Measurements from ENCODE around the gene PTPRK. TPM values are rescaled to one million over a fixed set of nuclear protein-coding genes. Genes with fewer than 3 reads are reported as not detected.

Gene PTPRK
- total RNA-seq, 1 experiment from 2014 or later, result 36.9 TPM

DNA sequence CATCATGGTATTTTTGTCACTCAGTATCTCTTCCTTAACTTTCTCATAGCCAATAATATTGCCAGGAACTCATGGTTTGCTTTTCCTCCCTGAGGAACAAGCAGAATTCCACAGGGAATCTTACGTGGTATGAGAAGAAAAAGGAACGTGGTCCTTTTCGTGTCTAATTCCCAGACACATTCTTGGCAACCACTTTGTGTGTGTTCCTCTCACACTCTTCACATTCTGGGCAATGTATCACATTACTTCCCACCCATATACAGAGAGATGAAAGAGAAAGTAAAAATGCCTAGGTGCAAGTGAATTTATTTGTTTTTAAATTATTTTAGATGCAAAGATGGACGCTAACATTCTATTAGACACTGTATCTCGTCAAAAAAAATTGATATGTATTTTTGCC, 102.7 kb downstream of the PTPRK start:
- no peak overlapping the region for H3K4me3 ChIP-seq (ENCODE audit: insufficient read depth, low read depth, low read length)
- no peaks in the 10 kb centered on the region for H3K27me3 ChIP-seq (ENCODE audit: control insufficient read depth, insufficient read depth, low read length)
- DNase-seq, result no peak
- H3K36me3 ChIP-seq (replicated peaks; ENCODE audit: control insufficient read depth, insufficient read depth, low read length), result no peaks in the 10 kb centered on the region

DNA sequence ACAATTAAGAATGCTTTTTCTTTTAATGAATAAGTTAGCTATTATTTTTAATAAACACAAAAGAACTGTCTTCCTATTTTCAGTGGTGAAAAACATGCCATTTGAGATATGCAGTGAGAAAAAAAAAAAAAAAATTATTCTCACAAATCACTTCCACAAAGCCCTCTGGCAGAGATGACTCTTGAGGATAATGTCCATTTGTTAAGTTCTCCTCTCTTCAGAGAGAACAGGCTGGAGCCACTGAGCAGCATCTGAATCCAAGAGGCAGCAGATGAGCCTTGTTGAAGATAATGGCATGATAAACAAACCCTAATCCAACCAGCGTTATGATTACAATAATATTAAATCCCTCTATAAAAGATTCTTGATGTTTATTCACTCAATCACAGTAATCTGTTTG, 105.0 kb downstream of the PTPRK start:
- no peak for DNase-seq
- H3K27me3 ChIP-seq (ENCODE audit: control insufficient read depth, insufficient read depth, low read length), result no peaks in the 10 kb centered on the region

DNA sequence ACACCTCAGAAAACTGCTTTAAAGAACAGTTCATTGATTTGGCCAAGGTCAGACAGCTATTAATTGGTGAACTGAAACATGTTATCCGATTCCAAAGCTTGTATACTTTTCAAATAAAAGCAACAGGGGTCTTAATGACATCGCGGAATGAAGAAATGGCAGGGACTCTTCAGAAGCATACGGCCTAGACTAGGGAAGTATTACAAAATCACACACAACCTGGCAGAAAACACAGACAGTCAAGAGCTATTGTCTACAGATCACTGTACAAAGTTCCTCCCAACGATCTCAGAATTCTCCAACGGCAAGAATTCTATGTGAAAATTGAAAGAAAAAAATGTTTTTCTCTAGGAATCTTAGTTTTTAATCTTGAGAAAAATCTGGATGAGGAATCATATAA, 105.5 kb downstream of the PTPRK start:
- DNase-seq, result no peak
- Histone ChIP-seq H3K27me3 (ENCODE audit: control insufficient read depth, insufficient read depth, low read length) (no peaks in the 10 kb centered on the region), H3K36me3 (replicated peaks; ENCODE audit: control insufficient read depth, insufficient read depth, low read length) (no peaks in the 10 kb centered on the region), H3K4me3 (ENCODE audit: insufficient read depth, low read depth, low read length) (no peak overlapping the region)

More for the DNA sequence above, 105.0 kb downstream of the PTPRK start:
- Histone ChIP-seq H3K4me3 (ENCODE audit: insufficient read depth, low read depth, low read length) (no peak overlapping the region), H3K36me3 (replicated peaks; ENCODE audit: control insufficient read depth, insufficient read depth, low read length) (no peaks in the 10 kb centered on the region)

DNA sequence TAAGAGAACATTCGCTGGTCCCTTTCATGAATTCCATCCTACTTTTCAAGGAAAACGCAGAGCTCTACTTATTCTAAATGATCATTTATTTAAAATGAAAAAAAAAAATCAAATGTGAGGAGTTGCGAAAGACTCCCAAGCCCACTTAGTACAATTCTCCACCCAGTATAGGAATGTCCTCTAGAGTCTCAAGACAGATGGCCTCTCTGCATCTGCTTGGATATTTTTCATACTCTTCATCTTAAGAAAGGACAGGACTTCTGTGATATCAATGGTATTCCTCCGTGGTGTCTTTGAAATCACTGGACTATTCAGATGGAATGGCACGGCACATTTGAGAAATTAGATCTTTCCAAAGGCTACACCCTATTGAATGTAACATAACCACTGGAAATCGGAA, 107.1 kb downstream of the PTPRK start:
- no peak for DNase-seq
- Histone ChIP-seq H3K4me3 (ENCODE audit: insufficient read depth, low read depth, low read length) (no peak overlapping the region), H3K36me3 (replicated peaks; ENCODE audit: control insufficient read depth, insufficient read depth, low read length) (no peaks in the 10 kb centered on the region), H3K27me3 (ENCODE audit: control insufficient read depth, insufficient read depth, low read length) (no peaks in the 10 kb centered on the region)

DNA sequence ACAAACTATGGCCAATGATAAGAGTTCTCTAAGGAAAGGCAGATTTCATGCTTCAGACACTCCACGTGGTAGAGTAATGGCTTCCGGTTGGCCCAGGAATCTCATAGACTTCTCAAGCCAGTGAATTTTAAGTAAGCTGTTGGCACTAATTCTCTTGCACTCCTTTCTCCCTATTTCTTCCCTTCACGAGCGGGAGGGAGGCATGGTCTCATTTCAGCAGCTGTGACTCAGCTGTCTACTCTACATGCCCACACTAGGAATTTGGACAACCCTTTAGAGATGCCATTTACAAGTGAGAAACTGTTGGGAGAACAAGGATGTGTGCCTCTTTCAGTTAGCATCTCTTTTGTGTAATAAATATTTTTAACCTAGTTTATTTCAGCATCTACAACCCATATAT, 107.7 kb downstream of the PTPRK start:
- H3K27me3 ChIP-seq (ENCODE audit: control insufficient read depth, insufficient read depth, low read length), result no peaks in the 10 kb centered on the region
- no peaks in the 10 kb centered on the region for H3K36me3 ChIP-seq (replicated peaks; ENCODE audit: control insufficient read depth, insufficient read depth, low read length)
- no peak overlapping the region for H3K4me3 ChIP-seq (ENCODE audit: insufficient read depth, low read depth, low read length)
- DNase-seq, result no peak

DNA sequence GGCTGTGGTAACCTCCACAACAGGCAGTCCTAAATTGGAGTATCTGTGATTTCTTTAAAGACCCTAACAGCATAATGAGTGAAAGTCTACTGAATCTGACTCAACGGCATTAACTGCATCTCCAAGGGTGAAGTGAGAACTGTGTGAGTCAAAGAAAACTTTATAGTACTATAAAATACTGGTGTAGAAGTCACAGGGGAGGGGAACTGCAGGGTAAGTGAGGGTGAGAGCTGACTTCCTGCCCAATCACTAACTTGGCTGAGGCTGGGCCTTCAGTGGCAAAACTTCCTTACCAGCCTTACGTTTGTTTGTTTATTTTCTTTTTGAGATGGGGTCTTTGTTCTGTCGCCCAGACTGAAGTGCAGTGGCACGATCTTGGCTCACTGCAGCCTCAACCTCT, 109.8 kb downstream of the PTPRK start:
- Histone ChIP-seq H3K27me3 (ENCODE audit: control insufficient read depth, insufficient read depth, low read length) (no peaks in the 10 kb centered on the region), H3K4me3 (ENCODE audit: insufficient read depth, low read depth, low read length) (no peak overlapping the region), H3K36me3 (replicated peaks; ENCODE audit: control insufficient read depth, insufficient read depth, low read length) (no peaks in the 10 kb centered on the region)
- no peak for DNase-seq

DNA sequence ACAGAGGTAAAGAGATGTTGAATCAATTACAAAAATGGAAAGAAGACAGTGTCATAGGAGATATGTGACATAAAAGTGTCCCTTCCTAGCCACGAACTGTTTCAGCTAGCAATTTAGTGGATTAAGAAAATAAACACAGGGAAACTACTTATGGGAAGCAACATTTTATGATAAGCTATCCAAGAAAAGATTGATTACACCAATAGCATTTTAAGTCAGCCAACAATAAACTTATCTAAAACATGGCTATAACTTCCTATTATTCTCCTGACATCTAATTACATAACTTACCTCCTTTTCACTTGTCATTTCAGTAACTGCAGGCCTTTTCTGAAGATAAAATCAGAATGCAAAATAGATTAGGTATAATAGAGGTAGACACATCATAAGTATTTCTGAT, 111.4 kb downstream of the PTPRK start:
- no peaks in the 10 kb centered on the region for H3K27me3 ChIP-seq (ENCODE audit: control insufficient read depth, insufficient read depth, low read length)
- no peak overlapping the region for H3K4me3 ChIP-seq (ENCODE audit: insufficient read depth, low read depth, low read length)
- H3K36me3 ChIP-seq (replicated peaks; ENCODE audit: control insufficient read depth, insufficient read depth, low read length), result no peaks in the 10 kb centered on the region
- DNase-seq, result no peak

DNA sequence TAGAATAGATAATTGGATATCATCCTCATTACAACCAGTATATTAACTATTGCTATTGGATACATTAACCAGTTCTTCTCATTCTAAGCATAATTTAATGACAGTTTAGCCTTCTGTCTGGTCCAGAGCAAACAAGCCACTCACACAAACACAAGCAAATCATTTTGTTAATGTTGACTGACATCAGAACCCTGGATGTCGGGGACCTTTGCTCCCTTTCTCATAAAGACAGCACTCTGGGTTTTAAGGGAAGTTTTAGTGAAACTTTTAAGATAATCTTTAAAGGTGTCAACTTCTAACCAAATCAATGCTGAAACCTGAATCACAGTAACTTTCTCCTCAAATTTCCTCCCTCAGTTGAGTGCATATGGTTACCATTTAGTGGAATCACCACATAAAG, 113.9 kb downstream of the PTPRK start:
- no peak for DNase-seq
- no peaks in the 10 kb centered on the region for H3K27me3 ChIP-seq (ENCODE audit: control insufficient read depth, insufficient read depth, low read length)
- no peaks in the 10 kb centered on the region for H3K36me3 ChIP-seq (replicated peaks; ENCODE audit: control insufficient read depth, insufficient read depth, low read length)
- no peak overlapping the region for H3K4me3 ChIP-seq (ENCODE audit: insufficient read depth, low read depth, low read length)

DNA sequence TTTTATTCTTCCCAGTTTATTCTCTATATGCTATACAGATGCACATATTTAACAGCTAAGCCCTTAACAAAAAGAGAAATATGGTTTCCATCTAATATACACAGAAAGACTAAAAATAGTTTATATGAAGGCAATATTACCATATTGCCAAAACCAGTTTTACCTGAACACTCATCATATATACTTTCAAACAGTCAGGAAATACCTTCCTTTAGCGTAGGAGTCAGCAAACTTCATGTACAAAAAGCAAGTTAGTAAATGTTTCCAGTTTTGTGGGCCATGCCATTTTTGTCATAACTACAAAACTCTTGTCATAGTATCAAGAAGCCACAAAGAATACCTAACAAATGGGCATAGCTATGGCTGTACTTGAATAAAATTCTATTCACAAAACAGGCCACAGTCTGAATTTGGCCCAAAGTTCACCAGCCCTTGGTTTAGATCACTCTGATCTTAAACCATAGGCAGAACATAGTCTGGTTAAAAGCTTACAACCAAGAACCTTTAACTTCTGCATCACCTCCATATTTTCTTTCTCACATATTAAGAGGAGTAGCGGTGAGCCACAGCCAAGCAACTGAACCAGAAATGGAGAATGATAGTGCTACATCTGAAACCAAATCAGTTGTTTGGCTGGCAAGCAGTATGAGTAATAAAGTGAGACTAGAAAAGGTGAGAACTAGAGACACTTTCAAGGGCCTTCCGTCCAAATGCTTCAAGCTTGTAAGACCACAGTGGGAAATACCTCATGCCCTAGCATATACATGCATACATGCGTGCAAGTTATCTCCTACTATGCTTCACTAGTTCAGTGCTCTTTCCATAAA, 116.6 kb downstream of the PTPRK start:
- DNase-seq, result no peak
- no peak overlapping the region for H3K4me3 ChIP-seq (ENCODE audit: insufficient read depth, low read depth, low read length)
- no peaks in the 10 kb centered on the region for H3K36me3 ChIP-seq (replicated peaks; ENCODE audit: control insufficient read depth, insufficient read depth, low read length)
- H3K27me3 ChIP-seq (ENCODE audit: control insufficient read depth, insufficient read depth, low read length), result no peaks in the 10 kb centered on the region

DNA sequence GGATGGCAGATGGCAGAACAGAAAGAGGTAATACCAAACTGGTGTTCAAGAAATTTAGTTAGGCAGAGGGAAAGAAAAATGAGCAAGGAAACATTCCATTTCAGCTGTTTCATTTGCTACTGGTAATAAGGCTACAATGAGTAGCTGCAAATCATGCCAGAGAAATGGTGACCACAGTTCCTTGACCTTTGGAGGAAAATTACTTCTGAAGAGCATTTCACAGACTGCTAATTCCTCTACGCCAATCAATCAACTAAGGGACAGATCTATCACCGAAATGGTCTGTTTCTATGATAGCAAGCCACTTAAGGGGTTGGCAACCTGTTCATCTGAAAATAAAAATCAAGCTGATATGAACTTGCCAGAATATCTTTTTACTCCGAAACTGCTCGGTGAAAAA, 119.5 kb downstream of the PTPRK start:
- Histone ChIP-seq H3K27me3 (ENCODE audit: control insufficient read depth, insufficient read depth, low read length) (no peaks in the 10 kb centered on the region), H3K36me3 (replicated peaks; ENCODE audit: control insufficient read depth, insufficient read depth, low read length) (no peaks in the 10 kb centered on the region), H3K4me3 (ENCODE audit: insufficient read depth, low read depth, low read length) (no peak overlapping the region)
- no peak for DNase-seq

DNA sequence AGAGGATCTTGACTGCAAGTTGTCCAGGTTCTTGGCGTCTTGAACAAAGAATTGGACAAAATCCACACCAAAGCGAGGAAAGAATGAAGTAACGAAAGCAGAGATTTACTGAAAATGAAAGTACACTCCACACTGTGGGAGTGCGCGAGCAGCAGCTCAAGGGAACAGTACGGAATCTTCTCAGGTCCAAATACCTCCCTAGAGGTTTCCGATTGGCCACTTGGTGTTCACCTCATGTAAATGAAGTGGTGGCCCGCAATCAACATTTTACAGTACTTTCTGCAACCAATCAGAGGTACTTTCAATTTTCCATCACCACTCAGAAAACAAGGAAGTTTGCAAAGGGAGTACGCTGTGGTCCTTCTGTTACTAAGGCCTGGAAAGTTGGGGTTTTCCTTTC, 122.4 kb downstream of the PTPRK start:
- DNase-seq, result no peak
- Histone ChIP-seq H3K27me3 (ENCODE audit: control insufficient read depth, insufficient read depth, low read length) (no peaks in the 10 kb centered on the region), H3K4me3 (ENCODE audit: insufficient read depth, low read depth, low read length) (no peak overlapping the region), H3K36me3 (replicated peaks; ENCODE audit: control insufficient read depth, insufficient read depth, low read length) (no peaks in the 10 kb centered on the region)

DNA sequence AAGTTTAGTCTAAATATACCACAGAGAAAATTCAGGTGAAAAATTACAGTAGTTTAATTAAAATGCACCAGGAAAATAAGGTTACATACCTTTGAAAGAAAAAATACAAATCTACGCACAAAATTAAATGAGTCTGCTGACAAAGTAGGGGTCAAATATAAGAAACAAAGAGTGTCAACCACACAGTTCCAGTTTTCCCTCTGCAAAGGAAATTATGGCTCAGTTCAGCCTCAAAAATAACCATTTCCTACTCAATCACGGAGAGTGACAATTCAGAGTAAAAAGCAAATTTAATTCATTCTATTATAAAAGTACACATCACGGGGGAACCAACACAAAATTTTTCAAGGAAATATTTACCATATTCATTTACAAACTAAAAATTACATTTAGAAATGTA, 124.8 kb downstream of the PTPRK start:
- no peak for DNase-seq

DNA sequence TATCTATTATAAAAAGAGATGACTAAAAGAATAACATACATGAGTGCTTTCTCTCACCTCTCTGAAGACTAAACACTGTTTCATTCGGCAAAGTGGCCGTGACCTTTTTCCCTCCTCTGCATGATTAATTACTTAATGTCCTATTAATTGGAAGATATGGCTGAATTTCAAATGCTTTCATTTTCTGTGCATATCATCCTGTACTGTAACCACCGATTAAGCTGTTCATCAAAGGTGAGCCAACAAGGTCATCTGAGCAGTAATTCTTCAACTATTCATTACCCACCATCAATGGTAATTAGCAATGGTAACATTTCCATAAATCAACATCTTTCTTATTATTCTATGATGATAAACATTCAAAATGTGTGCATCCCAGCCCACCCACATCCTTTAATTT, 125.2 kb downstream of the PTPRK start:
- H3K4me3 ChIP-seq (ENCODE audit: insufficient read depth, low read depth, low read length), result no peak overlapping the region
- H3K27me3 ChIP-seq (ENCODE audit: control insufficient read depth, insufficient read depth, low read length), result no peaks in the 10 kb centered on the region
- DNase-seq, result no peak
- H3K36me3 ChIP-seq (replicated peaks; ENCODE audit: control insufficient read depth, insufficient read depth, low read length), result no peaks in the 10 kb centered on the region

More for the DNA sequence above, 124.8 kb downstream of the PTPRK start:
- no peaks in the 10 kb centered on the region for H3K27me3 ChIP-seq (ENCODE audit: control insufficient read depth, insufficient read depth, low read length)
- no peak overlapping the region for H3K4me3 ChIP-seq (ENCODE audit: insufficient read depth, low read depth, low read length)
- H3K36me3 ChIP-seq (replicated peaks; ENCODE audit: control insufficient read depth, insufficient read depth, low read length), result no peaks in the 10 kb centered on the region

DNA sequence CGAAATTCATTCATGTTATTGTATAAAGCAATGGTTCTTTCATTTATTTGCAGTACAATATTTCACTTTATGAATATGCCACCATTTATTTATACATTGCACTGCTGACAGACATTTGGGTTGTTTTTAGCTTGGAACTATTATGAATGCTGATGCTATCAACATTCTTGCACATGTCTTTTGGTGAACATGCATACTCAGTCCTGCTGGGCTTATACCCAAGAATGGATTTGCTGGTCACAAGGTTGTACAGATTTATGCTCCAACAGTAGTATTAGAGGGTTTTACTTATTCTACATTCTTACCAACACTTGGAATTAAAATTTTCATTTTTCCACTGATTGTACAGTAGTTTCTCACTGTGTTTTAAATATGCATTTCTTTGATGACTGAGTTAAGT, 126.2 kb downstream of the PTPRK start:
- Histone ChIP-seq H3K27me3 (ENCODE audit: control insufficient read depth, insufficient read depth, low read length) (no peaks in the 10 kb centered on the region), H3K36me3 (replicated peaks; ENCODE audit: control insufficient read depth, insufficient read depth, low read length) (no peaks in the 10 kb centered on the region), H3K4me3 (ENCODE audit: insufficient read depth, low read depth, low read length) (no peak overlapping the region)
- no peak for DNase-seq

DNA sequence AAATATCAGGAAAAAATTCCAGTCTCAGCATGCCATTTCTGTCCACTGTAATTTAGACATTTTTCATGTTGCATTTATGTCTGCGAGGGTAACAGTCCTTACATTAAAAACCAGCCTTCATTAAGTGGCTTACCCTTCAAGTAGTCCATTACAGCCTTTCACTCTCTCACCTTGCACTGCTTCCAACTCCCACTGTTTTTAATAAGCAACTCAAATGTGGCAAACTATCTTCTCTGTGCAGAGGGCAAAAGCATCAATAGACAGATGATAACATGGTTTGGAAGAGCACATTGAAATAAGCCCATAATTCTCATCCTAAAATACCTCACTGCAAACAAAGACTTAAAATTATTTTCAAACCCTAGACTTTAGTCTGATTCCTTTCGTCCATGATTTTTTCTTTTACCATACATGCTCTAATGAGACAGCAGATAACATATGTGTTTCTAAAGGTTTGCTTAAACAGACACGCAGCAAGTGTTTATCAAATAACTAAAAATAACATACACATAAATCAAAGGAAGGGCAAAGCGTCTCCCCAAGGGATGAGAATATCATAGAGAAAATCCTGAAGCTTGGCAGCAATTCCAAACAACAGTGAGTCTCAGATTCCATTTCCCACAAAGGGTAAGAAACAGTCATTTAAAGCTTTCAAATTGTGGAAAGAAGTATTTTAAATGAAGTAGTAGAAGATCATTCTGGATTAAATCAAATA, 130.4 kb downstream of the PTPRK start:
- no peaks in the 10 kb centered on the region for H3K27me3 ChIP-seq (ENCODE audit: control insufficient read depth, insufficient read depth, low read length)
- no peak for DNase-seq

More for the DNA sequence above, 130.4 kb downstream of the PTPRK start:
- Histone ChIP-seq H3K36me3 (replicated peaks; ENCODE audit: control insufficient read depth, insufficient read depth, low read length) (no peaks in the 10 kb centered on the region), H3K4me3 (ENCODE audit: insufficient read depth, low read depth, low read length) (no peak overlapping the region)
